ENCODE data around the gene GAPVD1. TPM values are rescaled to one million over a fixed set of nuclear protein-coding genes. Genes with fewer than 3 reads are reported as not detected.

Gene GAPVD1
- total and polyA plus RNA-seq, 2 of the 8 experiments (the other 6 are each of a cell fraction or from before 2014, with no cell fraction given): 5.5 to 40.5 TPM

DNA sequence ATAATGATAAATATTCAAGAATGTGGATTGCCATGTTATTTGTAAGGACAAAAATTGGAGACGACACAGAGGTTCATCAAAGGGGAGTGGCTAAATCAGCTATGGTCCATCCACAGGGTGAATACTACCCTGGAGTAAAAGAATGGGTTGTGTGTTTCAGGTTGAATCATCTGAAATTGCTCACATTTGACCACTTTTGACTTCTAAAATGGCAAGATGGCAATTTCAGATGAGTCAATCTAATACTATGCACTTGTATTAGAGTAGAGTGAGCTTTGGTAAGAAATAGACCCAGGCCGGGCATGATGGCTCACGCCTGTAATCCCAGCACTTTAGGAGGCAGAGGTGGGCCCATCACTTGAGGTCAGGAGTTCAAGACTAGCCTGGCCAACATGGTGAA lies 131.8 kb downstream of the GAPVD1 start:
- WGBS, 2 experiments (ENCODE audit: extremely low coverage in 1 of 2, insufficient coverage in 1 of 2, insufficient read length in 1 of 2, insufficient replicate concordance in 2 of 2, low coverage in 1 of 2, low lambda C conversion rate in 2 of 2, missing lambda C conversion rate in 1 of 2): 91% methylated on average over 3 of the region's 3 CpGs; no CpG with 5 or more reads in 1 of the 2 experiments
- no peak overlapping the region for H3K27ac ChIP-seq (ENCODE audit: low read depth, low read length)
- no peak overlapping the region for H2BK12ac ChIP-seq (ENCODE audit: low read depth, low read length)
- no peak overlapping the region for H2AK5ac ChIP-seq (ENCODE audit: low read depth, low read length)
- no peaks in the 10 kb centered on the region for H3K36me3 ChIP-seq (ENCODE audit: control insufficient read depth in 2 of 4, insufficient read depth in 4 of 4, low read length in 3 of 4)
- H3K9me3 ChIP-seq (ENCODE audit: insufficient read depth in 2 of 2, low read depth in 1 of 2, low read length in 1 of 2): no peaks in the 10 kb centered on the region
- no peak overlapping the region for H3K23ac ChIP-seq (ENCODE audit: insufficient read length)
- POLR2A ChIA-PET (ENCODE audit: partially characterized antibody): no interaction called here
- no peak for FAIRE-seq
- H3K4me3 ChIP-seq (ENCODE audit: extremely low read depth in 1 of 4, insufficient read depth in 2 of 4, low read depth in 3 of 4, low read length in 4 of 4): no peak overlapping the region
- H2BK20ac ChIP-seq (ENCODE audit: low read length): no peak overlapping the region
- H4K91ac ChIP-seq (replicated peaks; ENCODE audit: insufficient read length, low read length): no peak overlapping the region
- H3K4me1 ChIP-seq (replicated peaks in 1 of 4; ENCODE audit: control insufficient read depth in 3 of 4, insufficient read depth in 4 of 4, low read length in 3 of 4): peaks cover 0 to 2% (median 0%) of the 10 kb centered on the region in 4 experiments; a peak in 1 of 7 replicates
- H2AFZ ChIP-seq (ENCODE audit: low read length): no peak overlapping the region
- H4K20me1 ChIP-seq (replicated peaks in 1 of 2; ENCODE audit: control insufficient read depth in 1 of 2, insufficient read depth in 2 of 2, low read length in 2 of 2): no peaks in the 10 kb centered on the region
- no peak overlapping the region for H3K4ac ChIP-seq (replicated peaks; ENCODE audit: insufficient read length, low read depth, low read length)
- no peak overlapping the region for H3K9ac ChIP-seq (replicated peaks in 1 of 4; ENCODE audit: extremely low read depth in 1 of 4, low read depth in 3 of 4, low read length in 3 of 4)
- H3K4me2 ChIP-seq (ENCODE audit: insufficient read depth in 1 of 2, low read depth in 2 of 2, low read length in 2 of 2): no peak overlapping the region
- H3K18ac ChIP-seq (ENCODE audit: extremely low read depth, low read length): no peak overlapping the region
- no peak overlapping the region for H2BK5ac ChIP-seq (ENCODE audit: low read depth, low read length)
- no peaks in the 10 kb centered on the region for H3K79me2 ChIP-seq (ENCODE audit: control insufficient read depth in 1 of 2, insufficient read depth in 2 of 2, low read length in 2 of 2)
- H4K5ac ChIP-seq (ENCODE audit: insufficient read length, low read depth, low read length): no peak overlapping the region
- H4K8ac ChIP-seq (ENCODE audit: extremely low read depth, insufficient read depth, low read length): no peak overlapping the region
- no peaks in the 10 kb centered on the region for H3K23me2 ChIP-seq (ENCODE audit: low read depth, low read length)
- no peak overlapping the region for H3K14ac ChIP-seq (ENCODE audit: insufficient read length)
- H3K79me1 ChIP-seq (ENCODE audit: low read depth, low read length): no peaks in the 10 kb centered on the region
- no peak for DNase-seq (ENCODE audit: low read depth in 1 of 2, low spot score in 2 of 2)
- CTCF ChIA-PET (ENCODE audit: partially characterized antibody): interaction anchor here (1.6 to 1.9 kb wide), 2 partner anchors 10 to 14 kb away, joined by 4 to 12 read pairs; no protein-coding TSS in a partner anchor
- no peak overlapping the region for H3K56ac ChIP-seq (replicated peaks; ENCODE audit: insufficient read length, low read depth, low read length)
- no peaks in the 10 kb centered on the region; a peak in 1 of 7 replicates for H3K27me3 ChIP-seq (replicated peaks in 1 of 4; ENCODE audit: control insufficient read depth in 3 of 4, extremely low read depth in 1 of 4, insufficient read depth in 3 of 4, low read length in 3 of 4)
- no peak overlapping the region for H2BK120ac ChIP-seq (replicated peaks; ENCODE audit: low read depth, low read length)
- H2BK15ac ChIP-seq (ENCODE audit: low read length): no peak overlapping the region
- TF ChIP-seq GABPA (IDR thresholded peaks at IDR 0.05; ENCODE audit: borderline replicate concordance, insufficient read depth, low read length) (no peak), TCF12 (IDR thresholded peaks at IDR 0.05; ENCODE audit: low read depth, low read length) (no peak), EP300 (IDR thresholded peaks at IDR 0.05; ENCODE audit: borderline replicate concordance in 1 of 2, low read depth in 2 of 2, low read length in 2 of 2) (no peak), NRF1 (IDR thresholded peaks at IDR 0.05; ENCODE audit: low read depth, low read length) (no peak), NANOG (IDR thresholded peaks at IDR 0.05; ENCODE audit: insufficient read depth, low read depth, low read length, poor library complexity, severe bottlenecking) (no peak), POU5F1 (IDR thresholded peaks at IDR 0.05; ENCODE audit: low read depth, low read length) (no peak), KDM5A (IDR thresholded peaks at IDR 0.05; ENCODE audit: low read length) (no peak), ATF3 (IDR thresholded peaks at IDR 0.05; ENCODE audit: insufficient read depth, low read depth, low read length) (no peak), E2F6 (IDR thresholded peaks at IDR 0.05) (no peak), GTF2F1 (IDR thresholded peaks at IDR 0.05; ENCODE audit: borderline replicate concordance, low read depth, low read length) (no peak), SP2 (IDR thresholded peaks at IDR 0.05; ENCODE audit: low read length) (no peak)
